Progenitor cell of endocrine pancreas (in vitro differentiated cells): ENCODE results near the gene TPRG1. TPM values are rescaled to one million over a fixed set of nuclear protein-coding genes. Genes with fewer than 3 reads are reported as not detected.

Source experiments
- DNase-seq: peaks from one replicate; pipeline ENCODE4 v3.0.0; 2021; ENCODE audit warnings: low spot score; ENCODE audit not compliant: unreplicated experiment
- H3K27ac Mint-ChIP-seq: 2 replicates; pipeline ENCODE4 v1.8.0; 2021; ENCODE audit warnings: mild to moderate bottlenecking, moderate library complexity, mixed read lengths
- H3K27me3 Mint-ChIP-seq: 2 replicates; pipeline ENCODE4 v1.8.0; 2021; ENCODE audit warnings: mixed read lengths
- H3K36me3 Mint-ChIP-seq: 2 replicates; pipeline ENCODE4 v1.8.0; 2022; ENCODE audit warnings: mixed read lengths; ENCODE audit not compliant: insufficient read depth
- H3K4me1 Mint-ChIP-seq: 2 replicates; pipeline ENCODE4 v1.8.0; 2021; ENCODE audit warnings: low read depth, mixed read lengths
- H3K4me3 Mint-ChIP-seq: 2 replicates; pipeline ENCODE4 v1.8.0; 2021; ENCODE audit warnings: low read depth, mild to moderate bottlenecking, moderate library complexity, mixed read lengths
- H3K9me3 Mint-ChIP-seq: 2 replicates; pipeline ENCODE4 v1.8.0; 2021; ENCODE audit warnings: low read depth, mixed read lengths
- total RNA-seq: library from RNA; stranded (reverse); gene quantifications from 2 replicates; pipeline ENCODE4 v1.2.1, GENCODE V29; 2021
- TF ChIP-seq, protein P1 (sequence below): fragments of 200-600 bp; sonication (generic); IDR thresholded peaks from one replicate; pipeline ENCODE4 v1.5.0; 2021; ENCODE audit warnings: antibody characterized with exemption, mild to moderate bottlenecking; ENCODE audit not compliant: unreplicated experiment

Gene TPRG1
- total RNA-seq, 1 donor from 2014 or later = 2.3 TPM

- Mint-ChIP-seq H3K36me3 (no peaks in the 10 kb centered on the region), H3K9me3 (no peaks in the 10 kb centered on the region), H3K4me1 (peaks cover 1% of the 10 kb centered on the region), H3K27me3 (peaks cover 11% of the 10 kb centered on the region), H3K4me3 (no peak overlapping the region), H3K27ac (no peak overlapping the region)
- TF ChIP-seq, protein P1, sequence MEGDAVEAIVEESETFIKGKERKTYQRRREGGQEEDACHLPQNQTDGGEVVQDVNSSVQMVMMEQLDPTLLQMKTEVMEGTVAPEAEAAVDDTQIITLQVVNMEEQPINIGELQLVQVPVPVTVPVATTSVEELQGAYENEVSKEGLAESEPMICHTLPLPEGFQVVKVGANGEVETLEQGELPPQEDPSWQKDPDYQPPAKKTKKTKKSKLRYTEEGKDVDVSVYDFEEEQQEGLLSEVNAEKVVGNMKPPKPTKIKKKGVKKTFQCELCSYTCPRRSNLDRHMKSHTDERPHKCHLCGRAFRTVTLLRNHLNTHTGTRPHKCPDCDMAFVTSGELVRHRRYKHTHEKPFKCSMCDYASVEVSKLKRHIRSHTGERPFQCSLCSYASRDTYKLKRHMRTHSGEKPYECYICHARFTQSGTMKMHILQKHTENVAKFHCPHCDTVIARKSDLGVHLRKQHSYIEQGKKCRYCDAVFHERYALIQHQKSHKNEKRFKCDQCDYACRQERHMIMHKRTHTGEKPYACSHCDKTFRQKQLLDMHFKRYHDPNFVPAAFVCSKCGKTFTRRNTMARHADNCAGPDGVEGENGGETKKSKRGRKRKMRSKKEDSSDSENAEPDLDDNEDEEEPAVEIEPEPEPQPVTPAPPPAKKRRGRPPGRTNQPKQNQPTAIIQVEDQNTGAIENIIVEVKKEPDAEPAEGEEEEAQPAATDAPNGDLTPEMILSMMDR = no peak
- DNase-seq = no peak
These were observed 121.1 kb downstream of the TPRG1 start for GRCh38 chr3:189292667-189293484.

DNA sequence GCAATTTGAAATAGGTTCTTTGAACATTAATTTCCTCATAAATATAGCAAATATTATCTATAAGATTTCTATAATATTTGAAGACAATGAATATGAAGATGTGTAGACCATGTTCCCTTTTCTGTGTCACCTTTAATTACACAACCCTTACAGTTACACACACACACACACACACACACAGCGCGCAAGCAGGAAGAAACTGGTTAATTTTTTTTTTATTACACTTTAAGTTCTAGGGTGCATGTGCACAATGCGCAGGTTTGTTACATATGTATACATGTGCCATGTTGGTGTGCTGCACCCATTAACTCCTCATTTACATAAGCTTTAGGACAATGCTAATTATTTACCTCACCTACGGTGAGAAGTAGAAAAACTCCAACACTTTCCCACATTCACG, 122.9 kb downstream of the TPRG1 start:
- H3K4me1 Mint-ChIP-seq = peaks cover 1% of the 10 kb centered on the region
- H3K27ac Mint-ChIP-seq = no peak overlapping the region
- H3K27me3 Mint-ChIP-seq = peaks cover 5% of the 10 kb centered on the region
- TF ChIP-seq, protein P1 = no peak
- no peaks in the 10 kb centered on the region for H3K9me3 Mint-ChIP-seq
- DNase-seq = no peak
- H3K4me3 Mint-ChIP-seq = no peak overlapping the region
- no peaks in the 10 kb centered on the region for H3K36me3 Mint-ChIP-seq

DNA sequence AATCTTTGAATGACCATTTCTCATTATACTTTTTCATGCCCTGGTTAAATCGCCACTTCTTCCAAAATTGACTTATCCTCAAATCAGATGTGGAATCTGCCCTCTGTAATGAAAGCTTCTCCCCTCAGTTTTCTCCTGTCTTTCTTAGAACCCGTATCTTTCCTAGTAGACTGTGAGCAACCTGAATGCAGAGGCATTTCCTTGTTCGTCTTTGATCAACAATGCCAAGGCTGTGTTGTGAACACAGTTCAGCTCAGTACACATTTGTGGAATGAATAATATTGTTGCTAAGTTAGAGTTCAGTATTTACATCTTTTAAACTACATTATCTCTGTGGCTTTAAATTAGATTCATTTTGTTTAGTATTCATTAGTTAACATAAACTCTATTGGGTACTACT, 123.3 kb downstream of the TPRG1 start:
- Mint-ChIP-seq H3K4me3 (no peak overlapping the region), H3K27ac (no peak overlapping the region), H3K4me1 (peaks cover 1% of the 10 kb centered on the region), H3K27me3 (peaks cover 4% of the 10 kb centered on the region), H3K9me3 (no peaks in the 10 kb centered on the region), H3K36me3 (no peaks in the 10 kb centered on the region)
- TF ChIP-seq, protein P1 = no peak
- no peak for DNase-seq

DNA sequence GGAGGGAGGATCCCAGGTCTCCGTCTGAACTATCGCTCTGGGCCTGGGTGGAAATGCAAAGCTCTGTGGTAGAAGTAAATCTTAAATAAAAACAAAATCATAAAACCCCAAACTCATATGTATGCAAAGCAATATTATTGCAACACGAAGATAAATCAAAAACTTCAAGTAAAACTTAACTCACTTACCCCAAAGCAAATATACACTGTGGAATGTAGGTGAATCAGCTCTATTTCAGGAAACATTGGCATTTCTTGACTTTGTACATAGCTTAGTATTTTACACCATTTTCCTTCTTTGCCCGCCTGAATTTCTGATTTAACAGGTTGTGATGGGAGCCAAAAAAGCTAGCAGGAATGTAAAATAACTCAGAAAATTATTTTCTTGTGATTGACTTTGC, 126.2 kb downstream of the TPRG1 start:
- TF ChIP-seq, protein P1 = no peak
- no peak overlapping the region for H3K4me3 Mint-ChIP-seq
- H3K9me3 Mint-ChIP-seq = no peaks in the 10 kb centered on the region
- no peak overlapping the region for H3K27ac Mint-ChIP-seq
- no peaks in the 10 kb centered on the region for H3K36me3 Mint-ChIP-seq
- DNase-seq = no peak
- peaks cover 5% of the 10 kb centered on the region for H3K4me1 Mint-ChIP-seq
- H3K27me3 Mint-ChIP-seq = no peaks in the 10 kb centered on the region

- Mint-ChIP-seq H3K27ac (no peak overlapping the region), H3K9me3 (no peaks in the 10 kb centered on the region), H3K4me1 (peaks cover 4% of the 10 kb centered on the region), H3K4me3 (no peak overlapping the region), H3K27me3 (no peaks in the 10 kb centered on the region), H3K36me3 (no peaks in the 10 kb centered on the region)
- TF ChIP-seq, protein P1 = no peak
- no peak for DNase-seq
These were observed 127.0 kb downstream of the TPRG1 start for GRCh38 chr3:189298469-189299375.
